Fibroblast of mammary gland (primary cell): ENCODE results near the gene OR2D3.

Experiments
- DNase-seq: peaks from one replicate; pipeline ENCODE4 v3.0.0-alpha.2; 2010; ENCODE audit warnings: low read depth
- H3K4me3 ChIP-seq: 2 replicates; pipeline ENCODE4 v1.5.1; 2011; ENCODE audit warnings: low read depth, mild to moderate bottlenecking, low read length, moderate library complexity; ENCODE audit not compliant: control insufficient read depth
- TF ChIP-seq, protein P1 (sequence below): conservative IDR thresholded peaks from 2 replicates; pipeline ENCODE4 v1.5.1; 2011; ENCODE audit warnings: low read depth, low read length, inconsistent platforms; ENCODE audit not compliant: control insufficient read depth, insufficient read depth

Gene OR2D3

GRCh38 chr11:6911378-6911777 lies 9.4 kb upstream of the OR2D3 start:
- TF ChIP-seq, protein P1, sequence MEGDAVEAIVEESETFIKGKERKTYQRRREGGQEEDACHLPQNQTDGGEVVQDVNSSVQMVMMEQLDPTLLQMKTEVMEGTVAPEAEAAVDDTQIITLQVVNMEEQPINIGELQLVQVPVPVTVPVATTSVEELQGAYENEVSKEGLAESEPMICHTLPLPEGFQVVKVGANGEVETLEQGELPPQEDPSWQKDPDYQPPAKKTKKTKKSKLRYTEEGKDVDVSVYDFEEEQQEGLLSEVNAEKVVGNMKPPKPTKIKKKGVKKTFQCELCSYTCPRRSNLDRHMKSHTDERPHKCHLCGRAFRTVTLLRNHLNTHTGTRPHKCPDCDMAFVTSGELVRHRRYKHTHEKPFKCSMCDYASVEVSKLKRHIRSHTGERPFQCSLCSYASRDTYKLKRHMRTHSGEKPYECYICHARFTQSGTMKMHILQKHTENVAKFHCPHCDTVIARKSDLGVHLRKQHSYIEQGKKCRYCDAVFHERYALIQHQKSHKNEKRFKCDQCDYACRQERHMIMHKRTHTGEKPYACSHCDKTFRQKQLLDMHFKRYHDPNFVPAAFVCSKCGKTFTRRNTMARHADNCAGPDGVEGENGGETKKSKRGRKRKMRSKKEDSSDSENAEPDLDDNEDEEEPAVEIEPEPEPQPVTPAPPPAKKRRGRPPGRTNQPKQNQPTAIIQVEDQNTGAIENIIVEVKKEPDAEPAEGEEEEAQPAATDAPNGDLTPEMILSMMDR: no peak

GRCh38 chr11:6911948-6912347 lies 8.9 kb upstream of the OR2D3 start:
- TF ChIP-seq, protein P1: no peak
- peak; percentile 73 for DNase-seq

More at GRCh38 chr11:6911378-6911777, 9.4 kb upstream of the OR2D3 start:
- DNase-seq: no peak
- no peak overlapping the region for H3K4me3 ChIP-seq

GRCh38 chr11:6919698-6920097 lies 1.1 kb upstream of the OR2D3 start:
- TF ChIP-seq, protein P1: no peak
- DNase-seq: no peak
- no peak overlapping the region for H3K4me3 ChIP-seq

More at GRCh38 chr11:6911948-6912347, 8.9 kb upstream of the OR2D3 start:
- no peak overlapping the region for H3K4me3 ChIP-seq

DNA sequence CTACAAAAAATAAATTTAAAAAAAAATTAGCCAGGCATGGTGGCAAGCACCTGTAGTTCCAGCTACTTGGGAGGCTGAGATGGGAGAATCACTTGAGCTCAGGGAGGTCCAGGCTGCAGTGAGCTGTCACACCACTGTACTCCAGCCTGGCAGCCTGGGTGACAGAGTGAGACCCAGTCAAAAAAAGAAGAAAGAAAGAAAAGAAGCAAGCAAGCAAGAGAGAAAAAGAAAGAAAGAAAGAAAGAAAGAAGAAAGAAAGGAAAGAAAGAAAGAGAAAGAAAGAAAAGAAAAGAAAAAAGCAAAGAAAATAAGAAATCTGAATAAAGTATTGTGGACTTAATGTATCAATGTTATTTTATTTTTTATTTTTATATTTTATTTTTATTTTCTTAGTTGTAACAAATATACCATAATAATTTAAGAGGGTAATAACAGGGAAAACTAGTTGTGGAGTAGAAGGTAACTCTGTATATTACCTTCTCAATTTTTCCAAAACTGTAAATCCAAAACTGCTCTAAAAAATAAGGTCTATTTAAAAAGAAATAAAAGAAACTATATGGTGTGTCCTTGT lies 4.3 kb downstream of the OR2D3 start:
- no peak overlapping the region for H3K4me3 ChIP-seq
- no peak for DNase-seq
- TF ChIP-seq, protein P1: no peak

DNA sequence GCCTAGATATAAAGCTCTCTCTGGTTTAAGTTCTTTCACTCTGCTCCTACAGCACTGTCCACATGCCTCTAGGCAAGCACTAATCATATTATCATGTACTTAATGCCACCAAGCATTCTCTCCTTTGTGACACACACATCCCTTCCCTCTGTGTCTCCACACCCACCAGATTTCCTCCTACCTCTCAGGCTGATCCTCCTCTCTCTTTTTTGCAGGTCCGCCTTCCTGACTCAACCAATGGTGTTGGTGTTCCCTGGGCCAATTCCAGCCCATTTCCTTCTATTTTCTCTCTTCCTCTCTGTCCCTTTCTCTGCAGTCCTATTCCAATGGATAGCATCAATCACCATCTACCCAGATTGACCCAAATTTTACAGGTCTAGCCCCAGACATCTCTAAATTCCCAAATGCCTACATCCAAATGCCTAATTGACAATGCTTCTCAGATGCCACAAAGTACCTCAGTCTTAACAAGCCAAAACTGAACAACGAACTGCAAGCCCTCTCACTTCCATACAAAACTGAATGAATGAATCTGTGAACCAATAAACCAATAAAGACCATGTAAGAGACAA lies 4.9 kb downstream of the OR2D3 start:
- peak overlapping the region; percentile 86 for H3K4me3 ChIP-seq
- DNase-seq: peak; percentile 40
- TF ChIP-seq, protein P1: no peak

DNA sequence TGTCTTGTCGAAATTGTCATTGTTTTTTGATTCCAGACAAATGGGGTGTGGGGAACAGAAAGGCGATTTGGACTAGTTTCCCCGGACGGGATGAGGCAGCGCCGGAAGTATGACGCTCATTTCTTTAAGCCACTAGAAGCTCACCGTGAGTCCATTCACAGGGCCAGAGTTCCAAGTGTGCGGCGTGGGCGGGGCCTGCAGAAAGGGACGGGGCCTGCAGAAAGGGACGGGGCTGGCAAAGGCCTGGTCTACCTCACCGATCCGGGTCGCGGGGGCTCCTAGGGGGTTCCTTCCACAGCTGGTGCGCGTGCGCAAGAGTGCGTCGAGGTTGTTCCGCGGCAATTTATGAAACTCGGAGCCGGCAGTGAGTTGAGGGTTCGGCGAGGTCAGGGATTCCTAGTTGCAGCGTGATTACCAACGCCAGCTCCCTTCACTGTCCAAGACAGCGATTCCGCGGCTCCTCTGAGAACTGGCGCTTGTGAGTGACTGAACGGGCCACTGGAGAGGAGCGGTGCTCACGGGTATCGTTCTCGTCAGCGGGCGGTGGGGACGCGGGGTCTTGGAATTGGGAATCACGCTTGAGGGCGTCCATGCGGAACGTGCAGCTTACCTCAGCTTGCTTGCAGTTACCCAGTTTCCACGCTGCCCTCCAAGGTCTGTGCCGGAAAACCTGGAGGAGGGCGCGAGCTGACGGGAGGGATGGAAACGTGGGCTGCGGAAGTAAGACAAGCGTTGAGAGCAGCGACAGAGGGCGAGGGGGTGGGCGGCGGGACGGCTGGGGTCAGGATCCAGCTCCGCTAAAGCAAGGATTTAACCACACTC lies 5.6 kb downstream of the OR2D3 start, which contains the start of gene ZNF215:
ZNF215 (plus strand) TSS at position 219 of the 822 bp plus-strand sequence. CDS start 5,847 bp downstream, outside the sequence.
- peak within 1 kb of the TSS; percentile 86 for H3K4me3 ChIP-seq
- DNase-seq: peak; percentile 85
- TF ChIP-seq, protein P1: no peak
